H1 (cell line): ENCODE measurements around the gene PAGE4. TPM values are rescaled to one million over a fixed set of nuclear protein-coding genes. Genes with fewer than 3 reads are reported as not detected.

Experiments
- BACH1 ChIP-seq: IDR thresholded peaks from 2 replicates; pipeline ENCODE4 v1.6.1; 2012; ENCODE audit warnings: low read length, improper control_type of control experiment
- CTBP2 ChIP-seq: IDR thresholded peaks from 2 replicates; pipeline ENCODE4 v1.7.0; 2011; ENCODE audit warnings: borderline replicate concordance, mild to moderate bottlenecking, moderate library complexity, mixed read lengths, low read length; ENCODE audit not compliant: insufficient read depth, insufficient read length
- EGR1 ChIP-seq: IDR thresholded peaks from 2 replicates; pipeline ENCODE4 v1.6.1; 2011; ENCODE audit warnings: low read depth, low read length, borderline replicate concordance
- EP300 ChIP-seq, 2 experiments: IDR thresholded peaks; 1 replicate in 1 of 2; 2 replicates in 1 of 2; pipeline ENCODE4 v1.6.1; 2011 to 2012; ENCODE audit warnings: low read depth in 2 of 2, low read length in 2 of 2, mild to moderate bottlenecking in 2 of 2, borderline replicate concordance in 1 of 2, inconsistent platforms in 1 of 2, moderate library complexity in 1 of 2
- HDAC2 ChIP-seq, 2 experiments: fragments of 300-600 bp in 1 of 2; sonication (generic) in 1 of 2; IDR thresholded peaks; 2 replicates each; pipeline ENCODE4 v1.6.1; 2011 to 2012; ENCODE audit warnings: low read depth in 2 of 2, low read length in 2 of 2, mild to moderate bottlenecking in 2 of 2, moderate library complexity in 2 of 2, borderline replicate concordance in 1 of 2, inconsistent platforms in 1 of 2
- JUN ChIP-seq: IDR thresholded peaks from 2 replicates; pipeline ENCODE4 v1.6.1; 2011; ENCODE audit warnings: low read depth, mild to moderate bottlenecking, improper control_type of control experiment, low read length
- KDM5A ChIP-seq: fragments of 200-600 bp; IDR thresholded peaks from 2 replicates; pipeline ENCODE4 v1.7.1; 2012; ENCODE audit warnings: mild to moderate bottlenecking, low read length, inconsistent platforms, mixed read lengths
- POLR2A ChIP-seq, 2 experiments: IDR thresholded peaks; 1 replicate in 1 of 2; 2 replicates in 1 of 2; pipeline ENCODE4 v1.6.1; 2011; ENCODE audit warnings: low read depth in 2 of 2, low read length in 2 of 2, mild to moderate bottlenecking in 2 of 2; ENCODE audit errors: control extremely low read depth in 1 of 2
- RBBP5 ChIP-seq: IDR thresholded peaks from 2 replicates; pipeline ENCODE4 v1.7.1; 2012; ENCODE audit warnings: low read depth, mild to moderate bottlenecking, inconsistent platforms, low read length, moderate library complexity, borderline replicate concordance
- SIRT6 ChIP-seq: IDR thresholded peaks from one replicate; pipeline ENCODE4 v1.7.1; 2012; ENCODE audit warnings: low read length, inconsistent platforms
- SRF ChIP-seq: IDR thresholded peaks from 2 replicates; pipeline ENCODE4 v1.6.1; 2011; ENCODE audit warnings: mild to moderate bottlenecking, low read depth, low read length, moderate library complexity
- polyA plus RNA-seq, 7 experiments: library from polyadenylated mRNA; depleted of rRNA in 3 of 7; stranded (reverse) in 5 of 7; unstranded in 2 of 7; fragments of >200 nt in 5 of 7; fragments of 200-250 nt in 2 of 7; gene quantifications; 1 replicate in 5 of 7; 2 replicates in 1 of 7; 4 replicates in 1 of 7; pipeline versions ENCODE4 v1.2.1 to v1.2.3, GENCODE V29; 2011 to 2013; ENCODE audit warnings: missing spikeins in 2 of 7, mixed read lengths in 2 of 7
- total RNA-seq: library from RNA; stranded (reverse); fragmentation: NEBNext Ultra II Directional; extraction: Animal tissue kit (Norgen Biotek cat#: 25700); gene quantifications from 2 replicates; pipeline ENCODE4 v1.2.1, GENCODE V29; 2021

The PAGE4 gene
- total and polyA plus RNA-seq, 2 of the 8 experiments (the other 6 are each of a cell fraction or from before 2014, with no cell fraction given), result 0.53 TPM; not detected in 1

DNA sequence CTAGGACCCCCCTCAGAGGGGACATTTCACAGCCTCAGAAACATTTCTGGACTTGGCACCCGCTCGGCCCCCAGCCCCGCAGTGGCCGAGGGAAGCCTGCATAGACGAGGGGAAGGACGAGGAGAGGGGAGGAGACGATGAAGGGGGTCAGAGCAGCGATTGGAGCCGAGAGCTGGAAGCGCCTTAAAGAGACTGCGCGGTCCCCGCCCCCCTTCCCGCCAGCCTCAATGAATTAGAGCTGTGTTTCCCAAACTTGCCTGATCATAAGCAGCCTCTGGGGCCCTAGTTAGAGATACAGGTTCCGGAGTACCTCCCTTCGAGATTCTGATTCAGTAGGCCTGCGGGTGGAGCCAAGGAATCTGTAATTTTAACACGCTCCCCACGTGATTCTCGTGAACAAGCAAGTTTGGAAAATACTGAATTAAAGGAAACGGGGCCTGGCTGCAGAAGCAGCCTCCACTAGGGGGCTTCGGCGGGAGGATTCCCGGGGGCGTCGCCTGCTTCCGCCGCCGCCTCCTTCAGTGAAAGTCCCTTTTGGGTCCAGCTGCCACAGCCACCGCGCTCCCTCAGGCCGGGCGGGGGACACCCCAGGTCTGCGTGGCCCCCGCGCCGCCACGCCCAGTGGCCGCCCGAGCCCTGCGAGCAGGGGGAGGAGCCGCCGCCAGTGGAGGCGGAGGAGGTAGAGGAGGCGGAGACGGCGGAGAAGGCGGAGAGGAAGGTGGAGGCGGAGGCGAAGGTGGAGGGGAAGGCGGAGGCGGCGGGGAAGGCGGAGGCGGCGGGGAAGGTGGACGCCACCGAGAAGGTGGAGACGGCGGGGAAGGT is 49.9 kb downstream of the PAGE4 start, which contains the start of gene USP27X (continued):
- TF ChIP-seq BACH1, result no peak
- 0 out of 2 replicates have a peak, but pooled peaks have one; percentile 19 for TF ChIP-seq EGR1
- TF ChIP-seq SIRT6, result no peak
- no peak for TF ChIP-seq HDAC2 (IDR thresholded peaks at IDR 0.05; ENCODE audit: borderline replicate concordance in 1 of 2, low read depth in 2 of 2, low read length in 2 of 2)
- TF ChIP-seq CTBP2, result no peak
- no peak for TF ChIP-seq EP300 (IDR thresholded peaks at IDR 0.05; ENCODE audit: borderline replicate concordance in 1 of 2, low read depth in 2 of 2, low read length in 2 of 2)
- no peak for TF ChIP-seq RBBP5
- no peak for TF ChIP-seq KDM5A
- TF ChIP-seq POLR2A (IDR thresholded peaks at IDR 0.05; ENCODE audit: control extremely low read depth in 1 of 2, low read depth in 2 of 2, low read length in 2 of 2), result peak in 1 of 2 experiments; percentile 34; a peak in 1 of 3 replicates
- TF ChIP-seq JUN, result no peak
- no peak for TF ChIP-seq SRF
